HL-60 (cell line): ENCODE data around the gene EMC9.

Source experiments
- DNase-seq, 2 experiments: peaks; one replicate each; pipeline ENCODE4 v3.0.0-alpha.2; 2010 to 2020; ENCODE audit warnings: low read depth in 1 of 2, low spot score in 1 of 2
- H3K27ac ChIP-seq: fragments of 250-450 bp; sonication (Bioruptor Pico); replicated peaks from 2 replicates; pipeline ENCODE4 v1.5.1; 2020; ENCODE audit warnings: mild to moderate bottlenecking, moderate library complexity
- H3K27me3 ChIP-seq: fragments of 250-450 bp; sonication (Bioruptor Pico); 2 replicates; pipeline ENCODE4 v1.5.1; 2021; ENCODE audit warnings: mild to moderate bottlenecking, moderate library complexity; ENCODE audit not compliant: insufficient read depth, poor library complexity, severe bottlenecking
- H3K4me3 ChIP-seq: replicated peaks from 2 replicates; pipeline ENCODE4 v1.5.1; 2011; ENCODE audit warnings: mild to moderate bottlenecking, control low read depth, low read length; ENCODE audit not compliant: insufficient read depth
- CTCF ChIP-seq: IDR thresholded peaks from one replicate; pipeline ENCODE4 v1.5.1; 2011; ENCODE audit warnings: low read length, control low read depth, inconsistent platforms; ENCODE audit not compliant: insufficient read depth
- GABPA ChIP-seq: IDR thresholded peaks from 2 replicates; pipeline ENCODE4 v1.6.1; 2012; ENCODE audit warnings: low read depth
- POLR2AphosphoS5 ChIP-seq: IDR thresholded peaks from 2 replicates; pipeline ENCODE4 v1.6.1; 2012; ENCODE audit warnings: low read depth
- REST ChIP-seq: IDR thresholded peaks from 2 replicates; pipeline ENCODE4 v1.6.1; 2012; ENCODE audit warnings: low read depth; ENCODE audit not compliant: insufficient replicate concordance
- SPI1 ChIP-seq: IDR thresholded peaks from 2 replicates; pipeline ENCODE4 v1.6.1; 2012; ENCODE audit warnings: low read depth, mild to moderate bottlenecking, borderline replicate concordance

The EMC9 gene

GRCh38 chr14:24144451-24144850 lies 3.1 kb upstream of the EMC9 start:
- Histone ChIP-seq H3K27ac (no peak overlapping the region), H3K4me3 (no peak overlapping the region), H3K27me3 (no peaks in the 10 kb centered on the region)
- TF ChIP-seq GABPA (no peak), REST (no peak), SPI1 (no peak), POLR2AphosphoS5 (no peak), CTCF (no peak)
- no peak for DNase-seq

GRCh38 chr14:24143511-24143910 lies 2.1 kb upstream of the EMC9 start:
- no peak for TF ChIP-seq GABPA
- TF ChIP-seq SPI1: no peak
- TF ChIP-seq REST: no peak
- no peak for TF ChIP-seq CTCF
- TF ChIP-seq POLR2AphosphoS5: no peak
- Histone ChIP-seq H3K27me3 (no peaks in the 10 kb centered on the region), H3K4me3 (no peak overlapping the region), H3K27ac (no peak overlapping the region)
- DNase-seq: no peak

- no peaks in the 10 kb centered on the region for H3K27me3 ChIP-seq
- no peak overlapping the region; the same call in 1 of the 2 replicates for H3K4me3 ChIP-seq
- DNase-seq: no peak
- TF ChIP-seq GABPA: no peak
- no peak for TF ChIP-seq CTCF
- TF ChIP-seq POLR2AphosphoS5: no peak
- TF ChIP-seq REST: no peak
- no peak for TF ChIP-seq SPI1
- no peak overlapping the region for H3K27ac ChIP-seq
These were observed 2.0 kb downstream of the EMC9 start for GRCh38 chr14:24139272-24139934.
